Karpas-422 (cell line): Measurements from ENCODE around the gene FLCN. TPM values are rescaled to one million over a fixed set of nuclear protein-coding genes. Genes with fewer than 3 reads are reported as not detected.
"Not testable (repeated sequence)": the region's sequence is repeated elsewhere in the genome, so short reads cannot be mapped to it uniquely, and the experiment has no call there.

Experiments
- DNase-seq: peaks from one replicate; pipeline ENCODE4 v3.0.0-alpha.2; 2015
- H2AFZ ChIP-seq: fragments of 200-600 bp; sonication (generic); 2 replicates; pipeline ENCODE4 v1.6.1; 2014; ENCODE audit warnings: antibody characterized with exemption, low read length, mixed read lengths
- H3K27ac ChIP-seq: fragments of 200-600 bp; sonication (generic); 2 replicates; pipeline ENCODE4 v1.5.1; 2014; ENCODE audit warnings: mild to moderate bottlenecking, low read length, moderate library complexity
- H3K27me3 ChIP-seq: fragments of 200-600 bp; sonication (generic); 2 replicates; pipeline ENCODE4 v1.6.1; 2014; ENCODE audit warnings: low read length, mixed read lengths
- H3K36me3 ChIP-seq: fragments of 200-600 bp; sonication (generic); 2 replicates; pipeline ENCODE4 v1.6.1; 2014; ENCODE audit warnings: low read length, mixed read lengths; ENCODE audit not compliant: insufficient read depth
- H3K4me1 ChIP-seq: fragments of 200-600 bp; sonication (generic); 2 replicates; pipeline ENCODE4 v1.6.1; 2014; ENCODE audit warnings: mild to moderate bottlenecking, low read length, mixed read lengths
- H3K4me2 ChIP-seq: fragments of 200-600 bp; sonication (generic); 2 replicates; pipeline ENCODE4 v1.6.1; 2014; ENCODE audit warnings: low read length, low read depth, mild to moderate bottlenecking; ENCODE audit not compliant: poor library complexity, severe bottlenecking
- H3K4me3 ChIP-seq: fragments of 200-600 bp; sonication (generic); 2 replicates; pipeline ENCODE4 v1.5.1; 2014; ENCODE audit warnings: mild to moderate bottlenecking, antibody characterized with exemption, low read length, mixed read lengths
- H3K79me2 ChIP-seq: fragments of 200-600 bp; sonication (generic); 2 replicates; pipeline ENCODE4 v1.6.1; 2014; ENCODE audit warnings: mild to moderate bottlenecking, low read length, mixed read lengths
- H3K9ac ChIP-seq: fragments of 200-600 bp; sonication (generic); 2 replicates; pipeline ENCODE4 v1.6.0; 2014; ENCODE audit warnings: low read length
- H3K9me2 ChIP-seq: fragments of 200-600 bp; sonication (generic), shearing (Covaris generic); replicated peaks from 2 replicates; pipeline ENCODE4 v1.6.0; 2014; ENCODE audit warnings: mild to moderate bottlenecking, low read length, moderate library complexity; ENCODE audit not compliant: insufficient read depth
- H3K9me3 ChIP-seq: fragments of 300-700, 200-600 bp; sonication (generic); 2 replicates; pipeline ENCODE4 v1.6.1; 2014; ENCODE audit warnings: low read length, mixed read lengths
- H4K20me1 ChIP-seq: fragments of 200-600 bp; sonication (generic); 2 replicates; pipeline ENCODE4 v1.6.1; 2014; ENCODE audit warnings: mild to moderate bottlenecking, antibody characterized with exemption, low read length, low read depth; ENCODE audit not compliant: insufficient read depth
- total RNA-seq: library from RNA; depleted of rRNA; stranded (reverse); fragments of >200 nt; shearing (Covaris generic); gene quantifications from 2 replicates; pipeline ENCODE4 v1.2.3, GENCODE V29; 2014; ENCODE audit warnings: low replicate concordance

FLCN gene
- total RNA-seq, 1 experiment from 2014 or later, result 15.6 TPM

GRCh38 chr17:17203173-17203730 lies 33.7 kb downstream of the FLCN start:
- Histone ChIP-seq H3K4me3 (no peak overlapping the region), H2AFZ (no peak overlapping the region), H3K9ac (no peak overlapping the region), H4K20me1 (no peaks in the 10 kb centered on the region), H3K4me2 (no peak overlapping the region), H3K79me2 (no peaks in the 10 kb centered on the region), H3K27me3 (no peaks in the 10 kb centered on the region), H3K4me1 (no peaks in the 10 kb centered on the region), H3K36me3 (no peaks in the 10 kb centered on the region), H3K9me3 (no peaks in the 10 kb centered on the region), H3K9me2 (no peaks in the 10 kb centered on the region), H3K27ac (no peak overlapping the region)
- no peak for DNase-seq

- Histone ChIP-seq H3K4me2 (no peak overlapping the region), H4K20me1 (no peaks in the 10 kb centered on the region), H3K4me1 (no peaks in the 10 kb centered on the region), H3K36me3 (no peaks in the 10 kb centered on the region), H3K27me3 (no peaks in the 10 kb centered on the region), H3K4me3 (no peak overlapping the region), H3K79me2 (no peaks in the 10 kb centered on the region), H3K9me2 (no peaks in the 10 kb centered on the region), H3K9ac (no peak overlapping the region), H2AFZ (no peak overlapping the region), H3K27ac (no peak overlapping the region), H3K9me3 (no peaks in the 10 kb centered on the region)
- DNase-seq, result no peak
Measured at GRCh38 chr17:17201907-17202306, 35.1 kb downstream of the FLCN start.

- Histone ChIP-seq H3K4me1 (no peaks in the 10 kb centered on the region), H3K27me3 (no peaks in the 10 kb centered on the region), H4K20me1 (no peaks in the 10 kb centered on the region), H3K9me2 (no peaks in the 10 kb centered on the region), H3K9me3 (no peaks in the 10 kb centered on the region), H3K79me2 (no peaks in the 10 kb centered on the region), H2AFZ (no peak overlapping the region), H3K4me2 (no peak overlapping the region), H3K36me3 (no peaks in the 10 kb centered on the region), H3K4me3 (no peak overlapping the region), H3K9ac (no peak overlapping the region), H3K27ac (no peak overlapping the region)
- no peak for DNase-seq
Measured at GRCh38 chr17:17201271-17201670, 35.7 kb downstream of the FLCN start.

GRCh38 chr17:17200831-17201230 lies 36.1 kb downstream of the FLCN start:
- H3K9ac ChIP-seq, result no peak overlapping the region
- no peaks in the 10 kb centered on the region for H3K4me1 ChIP-seq
- DNase-seq, result no peak
- H3K4me2 ChIP-seq, result no peak overlapping the region
- no peaks in the 10 kb centered on the region for H3K27me3 ChIP-seq
- H3K27ac ChIP-seq, result no peak overlapping the region
- H3K9me3 ChIP-seq, result no peaks in the 10 kb centered on the region
- H3K4me3 ChIP-seq, result no peak overlapping the region
- no peaks in the 10 kb centered on the region for H3K36me3 ChIP-seq
- H2AFZ ChIP-seq, result no peak overlapping the region
- no peaks in the 10 kb centered on the region for H4K20me1 ChIP-seq
- H3K79me2 ChIP-seq, result no peaks in the 10 kb centered on the region
- no peaks in the 10 kb centered on the region for H3K9me2 ChIP-seq

GRCh38 chr17:17200311-17200710 lies 36.7 kb downstream of the FLCN start:
- no peak overlapping the region for H3K4me2 ChIP-seq

GRCh38 chr17:17198281-17198680 lies 38.7 kb downstream of the FLCN start:
- Histone ChIP-seq H3K27me3 (no peaks in the 10 kb centered on the region), H3K79me2 (no peaks in the 10 kb centered on the region)

More at GRCh38 chr17:17200311-17200710, 36.7 kb downstream of the FLCN start:
- H3K79me2 ChIP-seq, result no peaks in the 10 kb centered on the region
- H3K9me2 ChIP-seq, result no peaks in the 10 kb centered on the region
- no peak for DNase-seq
- no peaks in the 10 kb centered on the region for H3K27me3 ChIP-seq
- H2AFZ ChIP-seq, result no peak overlapping the region
- no peaks in the 10 kb centered on the region for H4K20me1 ChIP-seq
- no peaks in the 10 kb centered on the region for H3K9me3 ChIP-seq
- no peaks in the 10 kb centered on the region for H3K36me3 ChIP-seq
- H3K9ac ChIP-seq, result no peak overlapping the region
- H3K4me3 ChIP-seq, result no peak overlapping the region
- no peaks in the 10 kb centered on the region for H3K4me1 ChIP-seq
- no peak overlapping the region for H3K27ac ChIP-seq

GRCh38 chr17:17196776-17197175 lies 40.2 kb downstream of the FLCN start:
- Histone ChIP-seq H3K9me2 (no peaks in the 10 kb centered on the region), H3K27ac (no peak overlapping the region)

More at GRCh38 chr17:17198281-17198680, 38.7 kb downstream of the FLCN start:
- Histone ChIP-seq H3K4me1 (no peaks in the 10 kb centered on the region), H3K36me3 (no peaks in the 10 kb centered on the region), H3K4me3 (no peak overlapping the region), H3K27ac (no peak overlapping the region), H3K9me2 (no peaks in the 10 kb centered on the region), H4K20me1 (no peaks in the 10 kb centered on the region), H2AFZ (no peak overlapping the region), H3K4me2 (no peak overlapping the region), H3K9me3 (no peaks in the 10 kb centered on the region), H3K9ac (no peak overlapping the region)
- no peak for DNase-seq

GRCh38 chr17:17195466-17195865 lies 41.5 kb downstream of the FLCN start:
- H3K36me3 ChIP-seq, H4K20me1 ChIP-seq, H3K27ac ChIP-seq, H3K4me2 ChIP-seq, H3K9me3 ChIP-seq, H3K9me2 ChIP-seq, H3K4me3 ChIP-seq, H3K4me1 ChIP-seq, H3K9ac ChIP-seq, H3K27me3 ChIP-seq, DNase-seq, H3K79me2 ChIP-seq, H2AFZ ChIP-seq: not testable (repeated sequence)

More at GRCh38 chr17:17196776-17197175, 40.2 kb downstream of the FLCN start:
- Histone ChIP-seq H3K79me2 (no peaks in the 10 kb centered on the region), H3K36me3 (no peaks in the 10 kb centered on the region), H3K4me3 (no peak overlapping the region), H2AFZ (no peak overlapping the region), H3K4me1 (no peaks in the 10 kb centered on the region), H3K27me3 (no peaks in the 10 kb centered on the region), H3K9ac (no peak overlapping the region), H3K4me2 (no peak overlapping the region), H3K9me3 (no peaks in the 10 kb centered on the region), H4K20me1 (no peaks in the 10 kb centered on the region)
- DNase-seq, result no peak
